Uterus (tissue), 2 donors: ENCODE data around the gene BRSK2.

ENCODE experiments used
- CTCF ChIP-seq, 4 experiments: fragments of 200-600 bp in 2 of 4; fragments of 450-650 bp in 2 of 4; sonication (generic) in 2 of 4; IDR thresholded peaks; one replicate each; pipeline ENCODE4 v1.5.1; 2016 to 2019; ENCODE audit warnings: antibody characterized with exemption in 4 of 4, mild to moderate bottlenecking in 2 of 4, moderate library complexity in 1 of 4
- POLR2A ChIP-seq, 2 donors: fragments of 450-650 bp; IDR thresholded peaks; one replicate each; pipeline ENCODE4 v1.6.1; 2016; ENCODE audit warnings: antibody characterized with exemption in 2 of 2, mild to moderate bottlenecking in 1 of 2, moderate library complexity in 1 of 2

- TF ChIP-seq CTCF (IDR thresholded peaks at IDR 0.05) (no peak), POLR2A (IDR thresholded peaks at IDR 0.05) (no peak)
Measured at GRCh38 chr11:1356007-1356435, 33.7 kb upstream of the BRSK2 start.
